Esophagus (tissue), 2 donors: Measurements from ENCODE around the gene CREB3L1. TPM values are rescaled to one million over a fixed set of nuclear protein-coding genes. Genes with fewer than 3 reads are reported as not detected.
A peak's percentile ranks its signal among the peaks of the same experiment; 100 is the strongest.

Experiments
- H3K27ac ChIP-seq, 2 donors: one replicate each; pipeline ENCODE4 v1.5.1; 2013; ENCODE audit warnings: low read depth in 2 of 2, mild to moderate bottlenecking in 2 of 2, inconsistent platforms in 1 of 2, low read length in 1 of 2, moderate library complexity in 1 of 2
- H3K27me3 ChIP-seq, 2 donors: one replicate each; pipeline ENCODE4 v1.6.1; 2013; ENCODE audit warnings: low read length in 2 of 2, control low read depth in 1 of 2, mild to moderate bottlenecking in 1 of 2; ENCODE audit not compliant: insufficient read depth in 2 of 2, control insufficient read depth in 1 of 2
- H3K36me3 ChIP-seq, 2 donors: one replicate each; pipeline ENCODE4 v1.6.1; 2013; ENCODE audit warnings: low read length in 1 of 2; ENCODE audit not compliant: control insufficient read depth in 2 of 2, insufficient read depth in 2 of 2
- H3K4me1 ChIP-seq, 2 donors: one replicate each; pipeline ENCODE4 v1.6.1; 2013; ENCODE audit warnings: low read length in 1 of 2; ENCODE audit not compliant: control insufficient read depth in 2 of 2, insufficient read depth in 2 of 2
- H3K4me3 ChIP-seq, 2 donors: one replicate each; pipeline ENCODE4 v1.5.1; 2013; ENCODE audit warnings: low read length in 2 of 2, mild to moderate bottlenecking in 2 of 2, low read depth in 1 of 2, moderate library complexity in 1 of 2
- H3K9me3 ChIP-seq, 2 donors: one replicate each; pipeline ENCODE4 v1.6.1; 2013; ENCODE audit warnings: mild to moderate bottlenecking in 2 of 2, low read depth in 1 of 2, low read length in 1 of 2, moderate library complexity in 1 of 2; ENCODE audit not compliant: control insufficient read depth in 2 of 2, insufficient read depth in 1 of 2
- WGBS, 2 donors: extraction: QIAGEN DNeasy Blood & Tissue Kit; methylation state at CpG; one replicate each; pipeline ENCODE4 v1.1.7; 2013; 5-methylcytosine and 5-hydroxymethylcytosine counted together
- polyA plus RNA-seq, 2 donors: library from polyadenylated mRNA; stranded (reverse); fragments of 200-250 nt; gene quantifications; one replicate each; pipeline ENCODE4 v1.2.3, GENCODE V29; 2013
- donor health status: healthy with polysubstance abuse.
- donor health status: Bipolar disorder and iron deficiency.

The CREB3L1 gene
- polyA plus RNA-seq, 2 donors = 0.31 to 0.60 TPM

GRCh38 chr11:46293641-46294103 lies 16.2 kb downstream of the CREB3L1 start:
- no peak overlapping the region for H3K4me3 ChIP-seq
- H3K27ac ChIP-seq = no peak overlapping the region
- no peaks in the 10 kb centered on the region for H3K9me3 ChIP-seq
- H3K27me3 ChIP-seq = no peaks in the 10 kb centered on the region
- H3K36me3 ChIP-seq = no peaks in the 10 kb centered on the region
- H3K4me1 ChIP-seq = peaks cover 3 to 11% of the 10 kb centered on the region in 2 donors
- WGBS, 2 donors = 84 to 87% methylated on average over 9 of the region's 9 CpGs

GRCh38 chr11:46294365-46295309 lies 17.2 kb downstream of the CREB3L1 start:
- Histone ChIP-seq H3K4me1 (peaks cover 3 to 11% of the 10 kb centered on the region in 2 donors), H3K9me3 (no peaks in the 10 kb centered on the region), H3K27ac (no peak overlapping the region), H3K27me3 (no peaks in the 10 kb centered on the region), H3K36me3 (no peaks in the 10 kb centered on the region), H3K4me3 (peak overlapping the region; percentile 46 to 48)
- 54 to 56% methylated on average over 23 to 24 of the region's 24 CpGs for WGBS, 2 donors

GRCh38 chr11:46295312-46296058 lies 18.0 kb downstream of the CREB3L1 start:
- H3K27ac ChIP-seq = no peak overlapping the region
- H3K9me3 ChIP-seq = no peaks in the 10 kb centered on the region
- no peaks in the 10 kb centered on the region for H3K36me3 ChIP-seq
- WGBS, 2 donors = 2% methylated on average over 59 to 61 of the region's 61 CpGs
- no peaks in the 10 kb centered on the region for H3K27me3 ChIP-seq
- peaks cover 3 to 14% of the 10 kb centered on the region in 2 donors for H3K4me1 ChIP-seq
- peak overlapping the region; percentile 46 to 48 for H3K4me3 ChIP-seq

GRCh38 chr11:46296059-46296527 lies 18.6 kb downstream of the CREB3L1 start:
- Histone ChIP-seq H3K9me3 (no peaks in the 10 kb centered on the region), H3K27ac (no peak overlapping the region), H3K4me3 (peak overlapping the region; percentile 46 to 48), H3K27me3 (no peaks in the 10 kb centered on the region), H3K36me3 (no peaks in the 10 kb centered on the region), H3K4me1 (peaks cover 3 to 14% of the 10 kb centered on the region in 2 donors)
- WGBS, 2 donors = 14 to 20% methylated on average over 18 of the region's 18 CpGs

- Histone ChIP-seq H3K27me3 (no peaks in the 10 kb centered on the region), H3K9me3 (no peaks in the 10 kb centered on the region), H3K36me3 (no peaks in the 10 kb centered on the region), H3K27ac (no peak overlapping the region), H3K4me1 (peaks cover 3 to 14% of the 10 kb centered on the region in 2 donors), H3K4me3 (no peak overlapping the region)
- WGBS, 2 donors = 31 to 45% methylated on average over 16 to 26 of the region's 26 CpGs
Measured at GRCh38 chr11:46296528-46297448, 19.3 kb downstream of the CREB3L1 start.

GRCh38 chr11:46298699-46299433 lies 21.4 kb downstream of the CREB3L1 start:
- no peaks in the 10 kb centered on the region for H3K27me3 ChIP-seq
- 47 to 59% methylated on average over 8 of the region's 8 CpGs for WGBS, 2 donors
- peaks cover 3 to 11% of the 10 kb centered on the region in 2 donors for H3K4me1 ChIP-seq
- H3K9me3 ChIP-seq = no peaks in the 10 kb centered on the region
- no peak overlapping the region for H3K27ac ChIP-seq
- H3K36me3 ChIP-seq = no peaks in the 10 kb centered on the region
- no peak overlapping the region for H3K4me3 ChIP-seq

- Histone ChIP-seq H3K4me3 (no peak overlapping the region), H3K9me3 (no peaks in the 10 kb centered on the region), H3K36me3 (no peaks in the 10 kb centered on the region), H3K27me3 (no peaks in the 10 kb centered on the region), H3K27ac (no peak overlapping the region), H3K4me1 (peaks cover 3 to 11% of the 10 kb centered on the region in 2 donors)
- WGBS, 2 donors = 75 to 76% methylated on average over 5 of the region's 5 CpGs
Measured at GRCh38 chr11:46299451-46299961, 22.0 kb downstream of the CREB3L1 start.

- WGBS, 2 donors = 85 to 93% methylated on average over 7 of the region's 7 CpGs
- Histone ChIP-seq H3K9me3 (no peaks in the 10 kb centered on the region), H3K27ac (no peak overlapping the region), H3K4me3 (no peak overlapping the region), H3K27me3 (no peaks in the 10 kb centered on the region), H3K36me3 (no peaks in the 10 kb centered on the region), H3K4me1 (peaks cover under 1 to 10% of the 10 kb centered on the region in 2 donors)
Measured at GRCh38 chr11:46300270-46300669, 22.8 kb downstream of the CREB3L1 start.
